Skeletal muscle tissue (tissue), 4 donors: Measurements from ENCODE around the gene JAKMIP2. TPM values are rescaled to one million over a fixed set of nuclear protein-coding genes. Genes with fewer than 3 reads are reported as not detected.

Experiments used
- H3K27ac ChIP-seq: one replicate; pipeline ENCODE4 v1.7.0; 2013; ENCODE audit warnings: mild to moderate bottlenecking, low read depth, low read length, inconsistent platforms
- H3K27me3 ChIP-seq, 3 donors: one replicate each; pipeline ENCODE4 v1.7.0; 2013; ENCODE audit warnings: low read length in 3 of 3; ENCODE audit not compliant: control insufficient read depth in 3 of 3, insufficient read depth in 3 of 3
- H3K36me3 ChIP-seq, 3 donors: one replicate each; pipeline ENCODE4 v1.7.0; 2013; ENCODE audit warnings: low read length in 3 of 3; ENCODE audit not compliant: control insufficient read depth in 3 of 3, insufficient read depth in 3 of 3
- H3K4me1 ChIP-seq, 3 donors: one replicate each; pipeline ENCODE4 v1.7.0; 2013; ENCODE audit warnings: low read length in 3 of 3, mild to moderate bottlenecking in 3 of 3; ENCODE audit not compliant: control insufficient read depth in 3 of 3, insufficient read depth in 3 of 3
- H3K4me3 ChIP-seq, 3 donors: one replicate each; pipeline ENCODE4 v1.7.0; 2013; ENCODE audit warnings: low read length in 3 of 3
- H3K9ac ChIP-seq, 3 donors: one replicate each; pipeline ENCODE4 v1.7.0; 2013; ENCODE audit warnings: low read length in 3 of 3, mild to moderate bottlenecking in 3 of 3, moderate library complexity in 2 of 3, low read depth in 1 of 3
- H3K9me3 ChIP-seq, 3 donors: one replicate each; pipeline ENCODE4 v1.7.0; 2013; ENCODE audit warnings: low read length in 3 of 3; ENCODE audit not compliant: control insufficient read depth in 3 of 3
- total RNA-seq: library from RNA; depleted of rRNA; stranded (reverse); fragments of >200 nt; gene quantifications from one replicate; pipeline ENCODE4 v1.2.3, GENCODE V29; 2014
- donor health status: Osteomylitis.

The JAKMIP2 gene
- total RNA-seq, 1 donor from 2014 or later, result 0.52 TPM

DNA sequence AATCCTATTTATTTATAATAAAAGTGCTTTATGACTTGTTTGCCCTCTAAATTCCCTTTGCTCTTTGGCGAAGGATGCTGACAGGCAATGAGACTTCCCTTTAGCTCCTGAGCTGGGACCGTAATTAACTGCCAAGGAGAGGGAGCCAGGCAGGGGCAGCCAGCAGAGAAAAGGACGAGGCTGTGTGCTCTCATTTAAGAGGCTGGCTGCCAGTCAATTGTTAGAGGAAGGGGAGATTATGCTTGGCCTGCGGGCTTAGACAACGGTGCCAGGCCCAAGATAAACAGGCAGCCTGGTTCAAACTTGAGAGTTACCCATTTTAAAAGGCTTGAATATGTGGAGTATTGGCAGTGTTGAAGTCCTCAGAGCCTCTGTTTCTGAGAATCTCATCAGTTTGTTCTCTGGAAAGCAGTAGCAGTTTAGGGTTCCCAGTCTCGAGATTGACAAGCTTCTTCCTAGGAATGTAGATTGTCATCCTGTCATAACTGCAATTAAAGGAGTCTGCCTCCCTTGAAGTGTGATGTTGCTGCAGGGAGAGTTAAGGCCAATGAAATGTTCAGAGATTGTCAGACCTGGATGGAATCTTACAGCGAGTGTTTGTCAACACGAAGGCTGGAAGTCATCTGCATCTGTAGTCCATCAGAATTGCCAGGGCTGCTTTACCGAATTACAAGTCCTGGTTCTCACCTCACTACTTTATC, 113.2 kb downstream of the JAKMIP2 start:
- no peak overlapping the region for H3K9ac ChIP-seq
- H3K4me1 ChIP-seq, result no peaks in the 10 kb centered on the region
- H3K27me3 ChIP-seq, result peaks cover 0 to 3% (median 0%) of the 10 kb centered on the region in 3 donors
- H3K36me3 ChIP-seq, result no peaks in the 10 kb centered on the region
- no peak overlapping the region for H3K4me3 ChIP-seq
- no peaks in the 10 kb centered on the region for H3K9me3 ChIP-seq
- no peak overlapping the region for H3K27ac ChIP-seq

DNA sequence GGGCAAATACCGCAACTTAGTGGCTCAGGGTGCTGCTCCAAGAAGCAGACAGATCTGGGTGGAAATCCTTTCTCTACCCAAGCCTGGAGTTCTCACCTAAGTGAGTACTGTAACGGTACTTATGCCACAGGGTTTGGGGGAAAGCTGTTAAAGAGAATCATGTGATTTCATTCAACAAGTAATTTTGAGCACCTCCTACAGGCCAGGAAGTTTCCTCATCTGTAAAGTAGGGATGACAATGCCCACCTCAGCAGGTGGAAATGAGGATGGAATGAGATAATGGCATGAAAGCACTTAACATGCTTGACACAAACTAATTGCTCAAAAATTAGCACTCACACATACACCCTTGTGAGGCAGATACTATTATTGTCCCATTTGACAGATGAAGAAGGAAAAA, 114.1 kb downstream of the JAKMIP2 start:
- H3K4me1 ChIP-seq, result no peaks in the 10 kb centered on the region
- no peak overlapping the region for H3K9ac ChIP-seq
- H3K9me3 ChIP-seq, result no peaks in the 10 kb centered on the region
- no peak overlapping the region for H3K4me3 ChIP-seq
- no peaks in the 10 kb centered on the region for H3K36me3 ChIP-seq
- no peak overlapping the region for H3K27ac ChIP-seq
- peaks cover 0 to 2% (median 0%) of the 10 kb centered on the region in 3 donors for H3K27me3 ChIP-seq

DNA sequence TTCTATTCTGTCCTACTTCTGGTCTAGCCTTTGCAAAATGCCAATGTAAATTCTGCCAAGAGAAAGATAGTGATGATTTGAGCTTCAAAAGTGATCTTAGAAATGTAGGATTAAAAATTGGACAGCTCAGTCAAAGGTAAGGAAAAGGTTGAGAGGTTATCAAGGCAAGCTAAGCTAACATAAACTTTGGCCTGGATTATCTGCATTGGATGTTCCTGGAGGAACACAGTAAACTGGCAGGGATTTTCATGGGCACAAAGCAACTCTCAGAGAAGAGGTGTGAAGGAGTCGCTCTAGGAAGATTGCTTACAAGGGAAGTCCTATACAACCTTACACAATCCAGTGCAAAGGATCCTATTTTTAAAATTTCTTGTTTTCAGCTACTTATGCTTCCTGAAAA, 115.2 kb downstream of the JAKMIP2 start:
- no peaks in the 10 kb centered on the region for H3K9me3 ChIP-seq
- H3K4me1 ChIP-seq, result no peaks in the 10 kb centered on the region
- no peak overlapping the region for H3K9ac ChIP-seq
- H3K4me3 ChIP-seq, result no peak overlapping the region
- H3K27me3 ChIP-seq, result no peaks in the 10 kb centered on the region
- H3K27ac ChIP-seq, result no peak overlapping the region
- no peaks in the 10 kb centered on the region for H3K36me3 ChIP-seq

DNA sequence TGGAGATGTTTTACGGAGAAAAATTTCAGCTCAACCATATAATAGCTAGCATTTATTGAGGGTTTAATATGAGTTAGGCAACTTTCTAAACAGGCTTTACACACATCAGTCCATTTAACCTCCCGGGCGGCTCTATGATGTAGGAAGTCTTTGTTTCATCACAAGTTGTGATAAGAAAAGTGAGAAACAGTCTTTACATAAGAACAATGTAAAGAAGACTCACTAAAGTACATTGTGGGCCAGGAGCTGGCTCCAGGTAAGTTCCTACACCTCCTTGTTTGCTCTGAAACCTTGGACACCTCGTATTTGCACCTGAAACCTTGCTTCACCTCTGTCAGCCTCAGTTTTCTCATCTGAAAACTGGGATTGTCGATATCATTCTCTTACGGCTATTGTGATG, 116.1 kb downstream of the JAKMIP2 start:
- no peaks in the 10 kb centered on the region for H3K9me3 ChIP-seq
- no peak overlapping the region for H3K4me3 ChIP-seq
- H3K9ac ChIP-seq, result no peak overlapping the region
- H3K27me3 ChIP-seq, result no peaks in the 10 kb centered on the region
- no peaks in the 10 kb centered on the region for H3K36me3 ChIP-seq
- no peak overlapping the region for H3K27ac ChIP-seq
- H3K4me1 ChIP-seq, result no peaks in the 10 kb centered on the region

DNA sequence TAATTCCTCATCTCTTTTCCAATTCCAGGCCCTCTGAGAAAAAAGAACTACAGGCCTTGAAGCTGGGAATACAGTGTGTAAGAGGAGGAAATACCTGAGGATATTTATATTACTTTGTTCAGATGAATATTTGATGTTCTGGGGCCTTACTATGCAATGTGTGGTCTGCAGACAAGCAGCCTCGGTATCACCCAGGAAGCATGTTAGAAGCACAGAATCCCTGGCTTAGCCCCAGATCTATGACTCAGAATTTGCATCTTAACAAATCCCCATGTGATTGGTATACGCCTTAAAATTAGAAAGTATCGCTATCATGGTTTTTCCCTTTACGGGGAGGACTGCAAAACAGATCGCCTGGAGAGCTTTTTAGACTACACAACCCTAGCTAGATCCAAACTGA, 121.0 kb downstream of the JAKMIP2 start:
- H3K27ac ChIP-seq, result no peak overlapping the region
- H3K9me3 ChIP-seq, result peaks cover 0 to 2% (median 0%) of the 10 kb centered on the region in 3 donors
- H3K4me1 ChIP-seq, result no peaks in the 10 kb centered on the region
- no peaks in the 10 kb centered on the region for H3K27me3 ChIP-seq
- no peaks in the 10 kb centered on the region for H3K36me3 ChIP-seq
- H3K9ac ChIP-seq, result no peak overlapping the region
- no peak overlapping the region for H3K4me3 ChIP-seq

DNA sequence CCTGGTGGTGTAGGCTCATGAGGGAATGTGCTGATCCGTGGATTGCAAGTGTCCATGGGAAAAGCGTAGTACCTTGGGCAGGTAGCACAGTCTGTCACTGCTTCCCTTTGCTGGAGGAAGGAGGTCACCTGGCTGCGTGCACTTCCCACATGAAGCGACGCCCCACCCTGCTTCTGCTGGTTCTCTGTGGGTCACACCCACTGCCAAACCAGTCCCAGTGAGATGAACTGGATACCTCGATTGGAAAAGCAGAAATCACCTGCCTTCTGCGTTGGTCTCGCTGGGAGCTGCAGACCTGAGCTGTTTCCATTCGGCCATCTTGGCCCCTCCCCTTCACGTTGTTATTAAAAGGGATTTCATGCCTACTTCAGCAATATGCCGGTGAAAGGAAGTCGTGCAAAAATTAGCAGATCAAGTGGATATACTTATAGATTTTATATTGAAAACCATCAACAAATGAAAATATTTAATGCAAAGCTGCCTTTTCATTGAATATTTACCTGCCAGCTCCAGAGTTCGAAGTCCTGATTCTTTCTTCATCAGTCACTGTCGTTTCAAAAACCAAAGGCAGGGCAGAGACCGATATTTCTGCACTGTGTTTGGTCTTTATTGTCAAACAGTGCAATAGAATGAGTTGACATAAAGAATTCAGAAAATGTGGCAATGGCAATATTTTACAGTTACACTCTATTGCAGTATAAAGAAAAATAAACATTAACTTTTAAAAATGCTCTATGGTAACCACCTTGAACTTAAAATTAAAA, 123.2 kb downstream of the JAKMIP2 start:
- H3K27me3 ChIP-seq, result no peaks in the 10 kb centered on the region
- no peaks in the 10 kb centered on the region for H3K36me3 ChIP-seq
- no peak overlapping the region for H3K4me3 ChIP-seq
- peaks cover 0 to 2% (median 0%) of the 10 kb centered on the region in 3 donors for H3K9me3 ChIP-seq
- no peaks in the 10 kb centered on the region for H3K4me1 ChIP-seq
- no peak overlapping the region for H3K9ac ChIP-seq
- no peak overlapping the region for H3K27ac ChIP-seq

DNA sequence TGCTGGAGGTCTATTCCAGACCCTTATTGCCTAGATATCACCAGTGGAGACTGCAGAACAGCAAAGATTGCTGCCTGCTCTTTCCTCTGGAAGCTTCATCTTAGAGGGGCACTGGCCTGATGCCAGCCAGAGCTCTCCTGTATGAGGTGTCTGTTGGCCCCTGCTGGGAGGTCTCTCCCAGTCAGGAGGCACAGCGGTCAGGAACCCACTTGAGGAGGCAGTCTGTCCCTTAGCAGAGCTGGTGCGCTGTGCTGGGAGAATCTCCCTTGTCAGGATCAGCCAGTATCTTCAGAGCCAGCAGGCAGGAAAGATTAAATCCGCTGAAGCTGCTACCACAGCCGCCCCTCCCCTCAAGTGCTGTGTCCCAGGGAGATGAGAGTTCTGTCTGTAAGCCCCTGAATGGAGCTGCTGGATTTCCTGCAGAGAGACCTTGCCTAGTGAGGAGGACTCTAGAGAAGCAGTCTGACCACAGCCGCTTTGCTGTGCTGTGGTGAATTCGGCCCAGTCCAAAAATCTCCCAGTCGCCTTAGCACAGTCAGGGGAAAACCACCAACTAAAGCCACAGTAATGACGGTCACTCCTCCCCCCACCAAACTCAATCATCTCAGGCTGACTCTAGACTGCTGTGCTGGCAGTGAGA, 124.1 kb downstream of the JAKMIP2 start:
- Histone ChIP-seq H3K9ac (no peak overlapping the region), H3K27ac (no peak overlapping the region), H3K4me3 (no peak overlapping the region), H3K4me1 (no peaks in the 10 kb centered on the region), H3K27me3 (no peaks in the 10 kb centered on the region), H3K36me3 (no peaks in the 10 kb centered on the region), H3K9me3 (peaks cover 0 to 2% (median 0%) of the 10 kb centered on the region in 3 donors)

DNA sequence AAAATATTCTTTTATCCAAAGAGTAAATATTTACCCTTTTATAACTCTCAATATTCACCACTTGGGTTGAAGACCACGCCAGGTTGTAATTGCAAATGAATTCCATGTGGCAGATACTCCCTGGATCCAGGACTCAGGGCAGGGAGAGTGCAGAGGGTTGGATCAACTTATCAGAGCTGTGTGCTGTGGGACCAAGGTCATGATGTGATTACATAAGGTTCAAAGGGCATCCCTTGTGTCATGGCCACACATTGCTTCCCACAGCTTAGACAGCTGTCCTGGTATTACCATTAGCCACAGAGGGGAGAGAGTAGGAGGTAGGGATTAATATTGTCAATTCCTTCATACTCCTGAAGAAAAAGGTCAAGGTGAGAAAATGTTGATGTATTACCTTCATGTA, 133.9 kb downstream of the JAKMIP2 start:
- no peaks in the 10 kb centered on the region for H3K4me1 ChIP-seq
- no peaks in the 10 kb centered on the region for H3K27me3 ChIP-seq
- H3K9ac ChIP-seq, result no peak overlapping the region
- H3K36me3 ChIP-seq, result no peaks in the 10 kb centered on the region
- no peak overlapping the region for H3K27ac ChIP-seq
- no peak overlapping the region for H3K4me3 ChIP-seq
- no peaks in the 10 kb centered on the region for H3K9me3 ChIP-seq

DNA sequence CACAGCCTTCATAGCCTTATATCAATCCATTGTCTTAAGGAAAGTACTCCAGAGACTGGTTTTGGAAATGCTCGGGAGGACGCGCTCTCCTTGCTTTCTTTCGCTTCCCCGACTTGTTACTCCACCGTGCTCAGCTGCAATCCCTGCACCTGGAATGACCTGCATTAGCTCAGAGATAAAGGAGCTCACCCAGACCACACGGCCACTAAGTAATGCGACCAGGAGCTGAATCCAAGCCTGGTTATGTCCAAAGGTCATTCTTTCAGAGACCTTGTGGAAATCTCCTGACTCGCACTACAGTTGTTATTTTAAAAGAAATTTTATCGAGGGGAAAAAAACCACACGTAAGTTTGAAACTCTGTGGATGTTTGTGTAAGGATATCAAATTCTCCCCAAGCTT, 137.3 kb downstream of the JAKMIP2 start:
- Histone ChIP-seq H3K4me3 (no peak overlapping the region), H3K9me3 (no peaks in the 10 kb centered on the region), H3K4me1 (no peaks in the 10 kb centered on the region), H3K27ac (no peak overlapping the region), H3K36me3 (no peaks in the 10 kb centered on the region), H3K27me3 (no peaks in the 10 kb centered on the region), H3K9ac (no peak overlapping the region)

DNA sequence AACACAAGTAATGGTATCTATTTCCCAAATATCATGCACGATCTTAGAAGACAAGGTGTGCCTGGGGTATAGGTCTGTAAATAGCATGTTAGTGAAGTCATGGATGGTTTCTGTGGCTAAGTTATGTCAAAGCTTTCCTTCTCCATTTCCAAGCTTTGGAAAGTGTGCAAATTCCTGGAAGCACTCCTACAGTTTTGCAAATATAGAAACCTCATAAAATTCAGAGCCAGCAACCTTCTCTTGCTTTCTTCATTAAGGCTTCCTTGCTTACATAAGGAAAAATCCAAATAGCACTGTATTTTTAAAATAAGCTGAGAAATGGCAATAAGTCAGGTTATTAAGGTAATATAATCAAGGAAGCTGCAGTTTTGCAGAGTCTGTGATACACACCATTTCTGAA, 138.1 kb downstream of the JAKMIP2 start:
- Histone ChIP-seq H3K9ac (no peak overlapping the region), H3K4me1 (no peaks in the 10 kb centered on the region), H3K27ac (no peak overlapping the region), H3K9me3 (no peaks in the 10 kb centered on the region), H3K36me3 (no peaks in the 10 kb centered on the region), H3K27me3 (no peaks in the 10 kb centered on the region), H3K4me3 (no peak overlapping the region)
